ENCODE results near the gene CAPN8. TPM values are rescaled to one million over a fixed set of nuclear protein-coding genes. Genes with fewer than 3 reads are reported as not detected.

CAPN8 gene
- total RNA-seq, 2 experiments from 2014 or later = 0.13 TPM; not detected in 1

- CTCF ChIA-PET = no interaction called here
- Mint-ChIP-seq H3K36me3 (ENCODE audit: low read depth) (no peaks in the 10 kb centered on the region), H3K27ac (no peak overlapping the region), H3K4me3 (no peak overlapping the region), H3K27me3 (peaks cover 23% of the 10 kb centered on the region), H3K9me3 (no peaks in the 10 kb centered on the region), H3K4me1 (no peaks in the 10 kb centered on the region)
- POLR2A ChIA-PET = no interaction called here
- DNase-seq = no peak
Observed at GRCh38 chr1:223664106-223664505, 1.4 kb downstream of the CAPN8 start.

GRCh38 chr1:223662943-223663342, 2.6 kb downstream of the CAPN8 start:
- Mint-ChIP-seq H3K27me3 (peaks cover 23% of the 10 kb centered on the region), H3K4me3 (no peak overlapping the region), H3K9me3 (no peaks in the 10 kb centered on the region), H3K36me3 (ENCODE audit: low read depth) (no peaks in the 10 kb centered on the region), H3K27ac (no peak overlapping the region), H3K4me1 (no peaks in the 10 kb centered on the region)
- DNase-seq = no peak
- POLR2A ChIA-PET = no interaction called here
- CTCF ChIA-PET = no interaction called here

- peaks cover 23% of the 10 kb centered on the region for H3K27me3 Mint-ChIP-seq
- ChIA-PET CTCF (no interaction called here), POLR2A (no interaction called here)
- H3K9me3 Mint-ChIP-seq = no peaks in the 10 kb centered on the region
- H3K36me3 Mint-ChIP-seq (ENCODE audit: low read depth) = no peaks in the 10 kb centered on the region
- no peaks in the 10 kb centered on the region for H3K4me1 Mint-ChIP-seq
- no peak overlapping the region for H3K4me3 Mint-ChIP-seq
- no peak for DNase-seq
- no peak overlapping the region for H3K27ac Mint-ChIP-seq
Observed at GRCh38 chr1:223659711-223660110, 5.8 kb downstream of the CAPN8 start.

- H3K9me3 Mint-ChIP-seq = no peaks in the 10 kb centered on the region
- no peaks in the 10 kb centered on the region for H3K36me3 Mint-ChIP-seq (ENCODE audit: low read depth)
- H3K4me3 Mint-ChIP-seq = no peak overlapping the region
- H3K27ac Mint-ChIP-seq = no peak overlapping the region
- POLR2A ChIA-PET = no interaction called here
- CTCF ChIA-PET = no interaction called here
- no peaks in the 10 kb centered on the region for H3K4me1 Mint-ChIP-seq
- no peak for DNase-seq
- peaks cover 16% of the 10 kb centered on the region for H3K27me3 Mint-ChIP-seq
Observed at GRCh38 chr1:223657978-223658377, 7.5 kb downstream of the CAPN8 start.

GRCh38 chr1:223654083-223654482, 11.4 kb downstream of the CAPN8 start:
- no peaks in the 10 kb centered on the region for H3K4me1 Mint-ChIP-seq
- peaks cover 11% of the 10 kb centered on the region for H3K27me3 Mint-ChIP-seq
- H3K27ac Mint-ChIP-seq = no peak overlapping the region
- DNase-seq = no peak
- H3K36me3 Mint-ChIP-seq (ENCODE audit: low read depth) = no peaks in the 10 kb centered on the region
- H3K4me3 Mint-ChIP-seq = no peak overlapping the region
- ChIA-PET POLR2A (no interaction called here), CTCF (no interaction called here)
- H3K9me3 Mint-ChIP-seq = no peaks in the 10 kb centered on the region

GRCh38 chr1:223653431-223653830, 12.1 kb downstream of the CAPN8 start:
- no peaks in the 10 kb centered on the region for H3K36me3 Mint-ChIP-seq (ENCODE audit: low read depth)
- H3K4me3 Mint-ChIP-seq = no peak overlapping the region
- peaks cover 14% of the 10 kb centered on the region for H3K27me3 Mint-ChIP-seq
- no peaks in the 10 kb centered on the region for H3K4me1 Mint-ChIP-seq
- POLR2A ChIA-PET = no interaction called here
- H3K9me3 Mint-ChIP-seq = no peaks in the 10 kb centered on the region
- no peak overlapping the region for H3K27ac Mint-ChIP-seq
- CTCF ChIA-PET = no interaction called here
- DNase-seq = no peak

- POLR2A ChIA-PET = no interaction called here
Observed at GRCh38 chr1:223653015-223653414, 12.5 kb downstream of the CAPN8 start.

GRCh38 chr1:223652436-223652941, 13.0 kb downstream of the CAPN8 start:
- no peak for DNase-seq
- Mint-ChIP-seq H3K27me3 (peaks cover 16% of the 10 kb centered on the region), H3K36me3 (ENCODE audit: low read depth) (no peaks in the 10 kb centered on the region), H3K4me3 (no peak overlapping the region), H3K9me3 (no peaks in the 10 kb centered on the region), H3K27ac (no peak overlapping the region), H3K4me1 (no peaks in the 10 kb centered on the region)
- ChIA-PET CTCF (no interaction called here), POLR2A (no interaction called here)

More at GRCh38 chr1:223653015-223653414, 12.5 kb downstream of the CAPN8 start:
- peaks cover 14% of the 10 kb centered on the region for H3K27me3 Mint-ChIP-seq
- H3K27ac Mint-ChIP-seq = no peak overlapping the region
- H3K36me3 Mint-ChIP-seq (ENCODE audit: low read depth) = no peaks in the 10 kb centered on the region
- H3K9me3 Mint-ChIP-seq = no peaks in the 10 kb centered on the region
- H3K4me1 Mint-ChIP-seq = no peaks in the 10 kb centered on the region
- no peak for DNase-seq
- H3K4me3 Mint-ChIP-seq = no peak overlapping the region
- CTCF ChIA-PET = no interaction called here

- Mint-ChIP-seq H3K27ac (no peak overlapping the region), H3K27me3 (peaks cover 18% of the 10 kb centered on the region), H3K36me3 (ENCODE audit: low read depth) (no peaks in the 10 kb centered on the region), H3K4me1 (no peaks in the 10 kb centered on the region), H3K4me3 (no peak overlapping the region), H3K9me3 (no peaks in the 10 kb centered on the region)
- CTCF ChIA-PET = no interaction called here
- DNase-seq = no peak
- POLR2A ChIA-PET = no interaction called here
Observed at GRCh38 chr1:223651291-223651991, 14.1 kb downstream of the CAPN8 start.

- no peaks in the 10 kb centered on the region for H3K4me1 Mint-ChIP-seq
- ChIA-PET POLR2A (no interaction called here), CTCF (no interaction called here)
- no peak for DNase-seq
- H3K27ac Mint-ChIP-seq = no peak overlapping the region
- H3K27me3 Mint-ChIP-seq = peaks cover 19% of the 10 kb centered on the region
- H3K36me3 Mint-ChIP-seq (ENCODE audit: low read depth) = no peaks in the 10 kb centered on the region
- no peaks in the 10 kb centered on the region for H3K9me3 Mint-ChIP-seq
- no peak overlapping the region for H3K4me3 Mint-ChIP-seq
Observed at GRCh38 chr1:223650465-223650864, 15.0 kb downstream of the CAPN8 start.

- Mint-ChIP-seq H3K4me3 (no peak overlapping the region), H3K4me1 (no peaks in the 10 kb centered on the region), H3K27ac (no peak overlapping the region), H3K27me3 (peaks cover 19% of the 10 kb centered on the region), H3K9me3 (no peaks in the 10 kb centered on the region), H3K36me3 (ENCODE audit: low read depth) (no peaks in the 10 kb centered on the region)
- CTCF ChIA-PET = no interaction called here
- POLR2A ChIA-PET = no interaction called here
- DNase-seq = no peak
Observed at GRCh38 chr1:223649222-223649621, 16.3 kb downstream of the CAPN8 start.

- ChIA-PET POLR2A (no interaction called here), CTCF (no interaction called here)
- no peaks in the 10 kb centered on the region for H3K9me3 Mint-ChIP-seq
- no peak for DNase-seq
- no peak overlapping the region for H3K27ac Mint-ChIP-seq
- no peak overlapping the region for H3K4me3 Mint-ChIP-seq
- peaks cover 22% of the 10 kb centered on the region for H3K27me3 Mint-ChIP-seq
- H3K4me1 Mint-ChIP-seq = no peaks in the 10 kb centered on the region
- H3K36me3 Mint-ChIP-seq (ENCODE audit: low read depth) = no peaks in the 10 kb centered on the region
Observed at GRCh38 chr1:223647249-223647648, 18.3 kb downstream of the CAPN8 start.

GRCh38 chr1:223645903-223646302, 19.6 kb downstream of the CAPN8 start:
- Mint-ChIP-seq H3K27ac (no peak overlapping the region), H3K36me3 (ENCODE audit: low read depth) (no peaks in the 10 kb centered on the region), H3K4me3 (no peak overlapping the region), H3K4me1 (no peaks in the 10 kb centered on the region), H3K9me3 (peaks cover 3% of the 10 kb centered on the region), H3K27me3 (peaks cover 23% of the 10 kb centered on the region)
- DNase-seq = no peak
- ChIA-PET POLR2A (no interaction called here), CTCF (no interaction called here)

- CTCF ChIA-PET = no interaction called here
- Mint-ChIP-seq H3K27ac (no peak overlapping the region), H3K27me3 (peaks cover 35% of the 10 kb centered on the region)
Observed at GRCh38 chr1:223642237-223642636, 23.3 kb downstream of the CAPN8 start.

More at GRCh38 chr1:223642237-223642636, 23.3 kb downstream of the CAPN8 start:
- H3K4me1 Mint-ChIP-seq = peaks cover 9% of the 10 kb centered on the region
- DNase-seq = no peak
- no peak overlapping the region for H3K4me3 Mint-ChIP-seq
- peaks cover 20% of the 10 kb centered on the region for H3K9me3 Mint-ChIP-seq
- POLR2A ChIA-PET = no interaction called here
- no peaks in the 10 kb centered on the region for H3K36me3 Mint-ChIP-seq (ENCODE audit: low read depth)
